Panc1 (cell line): Measurements from ENCODE around the gene KCNMA1. TPM values are rescaled to one million over a fixed set of nuclear protein-coding genes. Genes with fewer than 3 reads are reported as not detected.

Experiments
- ATAC-seq: fragments of 200-7000 bp; cut with Tn5 transposase; 2 replicates; pipeline ENCODE4 v1.9.1; 2020; ENCODE audit warnings: mild to moderate bottlenecking, moderate library complexity
- BruUV-seq: library from RNA; stranded (reverse); fragments of 400-500 nt; replicated peaks from 2 replicates; lab custom pipeline; 2021; lab: Mats Ljungman, UMichigan
- CTCF ChIA-PET: fragments of 300-600 bp; sonication (Branson Sonifier 250); formaldehyde crosslinking; loops from one replicate; lab custom pipeline; 2022; ENCODE audit warnings: antibody characterized with exemption; lab: Charles Lee
- POLR2A ChIA-PET: fragments of 300-600 bp; sonication (Branson Sonifier 250); formaldehyde crosslinking; loops from one replicate; lab custom pipeline; 2022; ENCODE audit warnings: antibody characterized with exemption; lab: Charles Lee
- DNase-seq: peaks from one replicate; pipeline ENCODE4 v3.0.0-alpha.2; 2010; ENCODE audit warnings: low read depth, low spot score
- H3K27ac ChIP-seq: 2 replicates; pipeline ENCODE4 v1.5.1; 2011; ENCODE audit warnings: mild to moderate bottlenecking, low read length, inconsistent platforms
- H3K27me3 ChIP-seq: fragments of 200-500 bp; sonication (Bioruptor generic); 2 replicates; pipeline ENCODE4 v1.6.0; 2014; ENCODE audit warnings: low read length, inconsistent platforms; ENCODE audit not compliant: control insufficient read depth, insufficient read depth
- H3K36me3 ChIP-seq: fragments of 200-500 bp; sonication (Bioruptor generic); 2 replicates; pipeline ENCODE4 v1.5.1; 2014; ENCODE audit warnings: inconsistent platforms, mild to moderate bottlenecking, low read length, moderate library complexity; ENCODE audit not compliant: control insufficient read depth, insufficient read depth
- H3K4me1 ChIP-seq: 2 replicates; pipeline ENCODE4 v1.5.1; 2011; ENCODE audit warnings: inconsistent platforms, mild to moderate bottlenecking, low read length, moderate library complexity; ENCODE audit not compliant: control insufficient read depth, insufficient read depth
- H3K4me3 ChIP-seq, 2 experiments: 2 replicates each; pipeline ENCODE4 v1.5.1; 2011 to 2012; ENCODE audit warnings: low read depth in 2 of 2, low read length in 2 of 2, mild to moderate bottlenecking in 2 of 2, inconsistent platforms in 1 of 2, moderate library complexity in 1 of 2
- H3K9me3 ChIP-seq: fragments of 200-500 bp; sonication (Bioruptor generic); 2 replicates; pipeline ENCODE4 v1.5.1; 2014; ENCODE audit warnings: low read depth, mild to moderate bottlenecking, inconsistent platforms, low read length, moderate library complexity; ENCODE audit not compliant: control insufficient read depth, insufficient read depth
- POLR2AphosphoS5 ChIP-seq: IDR thresholded peaks from 2 replicates; pipeline ENCODE4 v1.6.1; 2012; ENCODE audit warnings: mild to moderate bottlenecking, low read depth, low read length, moderate library complexity
- REST ChIP-seq, 2 experiments: IDR thresholded peaks; 2 replicates each; pipeline ENCODE4 v1.6.1; 2011 to 2012; ENCODE audit warnings: low read depth in 2 of 2, control low read depth in 1 of 2, low read length in 1 of 2, mild to moderate bottlenecking in 1 of 2, moderate library complexity in 1 of 2; ENCODE audit not compliant: insufficient read depth in 1 of 2
- SIN3A ChIP-seq: IDR thresholded peaks from 2 replicates; pipeline ENCODE4 v1.6.1; 2012; ENCODE audit warnings: low read depth, mild to moderate bottlenecking, low read length, moderate library complexity, borderline replicate concordance; ENCODE audit not compliant: insufficient read depth
- TCF7L2 ChIP-seq: IDR thresholded peaks from 2 replicates; pipeline ENCODE4 v1.6.1; 2011; ENCODE audit warnings: mild to moderate bottlenecking, low read depth, low read length, inconsistent platforms
- in situ Hi-C: cut with HindIII; loops from 2 replicates; pipeline ENCODE4 v1.10.0; 2016; ENCODE audit warnings: low sequenced_read_pairs, low pct_unique_long_range_greater_than_20kb
- intact Hi-C: fragments of 100-400 bp; cut with micrococcal nuclease; formaldehyde crosslinking; loops from one replicate; pipeline ENCODE4 v1.10.0; 2022; ENCODE audit not compliant: unreplicated experiment
- total RNA-seq: library from RNA; stranded (reverse); gene quantifications from one replicate; pipeline ENCODE4 v1.2.1, GENCODE V29; 2021; ENCODE audit not compliant: unreplicated experiment
- TF ChIP-seq, protein P1 (sequence below): fragments of 450-650 bp; IDR thresholded peaks from 2 replicates; pipeline ENCODE4 v1.5.1; 2017; ENCODE audit warnings: mild to moderate bottlenecking

KCNMA1 gene
- total RNA-seq, 1 experiment from 2014 or later: 91.9 TPM

- TF ChIP-seq POLR2AphosphoS5 (no peak), TCF7L2 (no peak), SIN3A (no peak), REST (IDR thresholded peaks at IDR 0.05; ENCODE audit: insufficient read depth in 1 of 2, low read depth in 2 of 2, low read length in 1 of 2) (no peak)
- TF ChIP-seq, protein P1, sequence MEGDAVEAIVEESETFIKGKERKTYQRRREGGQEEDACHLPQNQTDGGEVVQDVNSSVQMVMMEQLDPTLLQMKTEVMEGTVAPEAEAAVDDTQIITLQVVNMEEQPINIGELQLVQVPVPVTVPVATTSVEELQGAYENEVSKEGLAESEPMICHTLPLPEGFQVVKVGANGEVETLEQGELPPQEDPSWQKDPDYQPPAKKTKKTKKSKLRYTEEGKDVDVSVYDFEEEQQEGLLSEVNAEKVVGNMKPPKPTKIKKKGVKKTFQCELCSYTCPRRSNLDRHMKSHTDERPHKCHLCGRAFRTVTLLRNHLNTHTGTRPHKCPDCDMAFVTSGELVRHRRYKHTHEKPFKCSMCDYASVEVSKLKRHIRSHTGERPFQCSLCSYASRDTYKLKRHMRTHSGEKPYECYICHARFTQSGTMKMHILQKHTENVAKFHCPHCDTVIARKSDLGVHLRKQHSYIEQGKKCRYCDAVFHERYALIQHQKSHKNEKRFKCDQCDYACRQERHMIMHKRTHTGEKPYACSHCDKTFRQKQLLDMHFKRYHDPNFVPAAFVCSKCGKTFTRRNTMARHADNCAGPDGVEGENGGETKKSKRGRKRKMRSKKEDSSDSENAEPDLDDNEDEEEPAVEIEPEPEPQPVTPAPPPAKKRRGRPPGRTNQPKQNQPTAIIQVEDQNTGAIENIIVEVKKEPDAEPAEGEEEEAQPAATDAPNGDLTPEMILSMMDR: no peak
- in situ Hi-C loops: no loop called here
- Histone ChIP-seq H3K4me3 (no peak overlapping the region), H3K27ac (no peak overlapping the region), H3K27me3 (no peaks in the 10 kb centered on the region), H3K9me3 (no peaks in the 10 kb centered on the region), H3K36me3 (no peaks in the 10 kb centered on the region), H3K4me1 (peaks cover 33% of the 10 kb centered on the region)
- ATAC-seq (peak; percentile 47; the same call in 1 of the 2 replicates), DNase-seq (peak; percentile 94)
- CTCF ChIA-PET: interaction anchor here (0.5 kb wide), 1 partner anchor 611 kb away, joined by 10 read pairs; no protein-coding TSS in a partner anchor
- POLR2A ChIA-PET: no interaction called here
- intact Hi-C loops: no loop called here
- no TSS peak for BruUV-seq
Measured at GRCh38 chr10:77160679-77161078, 476.9 kb downstream of the KCNMA1 start.

- intact Hi-C loops (no loop called here), in situ Hi-C loops (no loop called here)
- no peak for TF ChIP-seq TCF7L2
- no peak for TF ChIP-seq SIN3A
- ATAC-seq: no peak
- no peaks in the 10 kb centered on the region for H3K27me3 ChIP-seq
- no peak overlapping the region for H3K27ac ChIP-seq
- peaks cover 32% of the 10 kb centered on the region for H3K4me1 ChIP-seq
- no peaks in the 10 kb centered on the region for H3K9me3 ChIP-seq
- BruUV-seq: no TSS peak
- DNase-seq: no peak
- CTCF ChIA-PET: no interaction called here
- no peak overlapping the region for H3K4me3 ChIP-seq
- H3K36me3 ChIP-seq: no peaks in the 10 kb centered on the region
- POLR2A ChIA-PET: no interaction called here
Measured at GRCh38 chr10:77159538-77160110, 478.0 kb downstream of the KCNMA1 start.

GRCh38 chr10:77158666-77159065 is 478.9 kb downstream of the KCNMA1 start:
- DNase-seq: no peak
- no peaks in the 10 kb centered on the region for H3K9me3 ChIP-seq
- intact Hi-C loops (no loop called here), in situ Hi-C loops (no loop called here)
- H3K36me3 ChIP-seq: no peaks in the 10 kb centered on the region
- CTCF ChIA-PET: interaction anchor here (0.5 kb wide), 1 partner anchor 479 kb away, joined by 4 read pairs; the partner anchor contains the start of gene KCNMA1
- peaks cover 23% of the 10 kb centered on the region for H3K4me1 ChIP-seq
- H3K27ac ChIP-seq: peak overlapping the region; percentile 52
- no peak overlapping the region for H3K4me3 ChIP-seq
- H3K27me3 ChIP-seq: no peaks in the 10 kb centered on the region
- POLR2A ChIA-PET: no interaction called here
- TF ChIP-seq SIN3A: no peak
- TF ChIP-seq TCF7L2: no peak
- TF ChIP-seq POLR2AphosphoS5: no peak
- TF ChIP-seq, protein P1: no peak
- no peak for TF ChIP-seq REST (IDR thresholded peaks at IDR 0.05; ENCODE audit: insufficient read depth in 1 of 2, low read depth in 2 of 2, low read length in 1 of 2)
- ATAC-seq: no peak
- BruUV-seq: no TSS peak
